Esophagus (tissue), 2 donors: ENCODE results near the gene ADPRH. TPM values are rescaled to one million over a fixed set of nuclear protein-coding genes. Genes with fewer than 3 reads are reported as not detected.
A peak's percentile ranks its signal among the peaks of the same experiment; 100 is the strongest.

Experiments used
- H3K27ac ChIP-seq, 2 donors: one replicate each; pipeline ENCODE4 v1.5.1; 2013; ENCODE audit warnings: low read depth in 2 of 2, mild to moderate bottlenecking in 2 of 2, inconsistent platforms in 1 of 2, low read length in 1 of 2, moderate library complexity in 1 of 2
- H3K27me3 ChIP-seq, 2 donors: one replicate each; pipeline ENCODE4 v1.6.1; 2013; ENCODE audit warnings: low read length in 2 of 2, control low read depth in 1 of 2, mild to moderate bottlenecking in 1 of 2; ENCODE audit not compliant: insufficient read depth in 2 of 2, control insufficient read depth in 1 of 2
- H3K36me3 ChIP-seq, 2 donors: one replicate each; pipeline ENCODE4 v1.6.1; 2013; ENCODE audit warnings: low read length in 1 of 2; ENCODE audit not compliant: control insufficient read depth in 2 of 2, insufficient read depth in 2 of 2
- H3K4me1 ChIP-seq, 2 donors: one replicate each; pipeline ENCODE4 v1.6.1; 2013; ENCODE audit warnings: low read length in 1 of 2; ENCODE audit not compliant: control insufficient read depth in 2 of 2, insufficient read depth in 2 of 2
- H3K4me3 ChIP-seq, 2 donors: one replicate each; pipeline ENCODE4 v1.5.1; 2013; ENCODE audit warnings: low read length in 2 of 2, mild to moderate bottlenecking in 2 of 2, low read depth in 1 of 2, moderate library complexity in 1 of 2
- H3K9me3 ChIP-seq, 2 donors: one replicate each; pipeline ENCODE4 v1.6.1; 2013; ENCODE audit warnings: mild to moderate bottlenecking in 2 of 2, low read depth in 1 of 2, low read length in 1 of 2, moderate library complexity in 1 of 2; ENCODE audit not compliant: control insufficient read depth in 2 of 2, insufficient read depth in 1 of 2
- WGBS, 2 donors: extraction: QIAGEN DNeasy Blood & Tissue Kit; methylation state at CpG; one replicate each; pipeline ENCODE4 v1.1.7; 2013; 5-methylcytosine and 5-hydroxymethylcytosine counted together
- polyA plus RNA-seq, 2 donors: library from polyadenylated mRNA; stranded (reverse); fragments of 200-250 nt; gene quantifications; one replicate each; pipeline ENCODE4 v1.2.3, GENCODE V29; 2013
- donor health status: healthy with polysubstance abuse.
- donor health status: Bipolar disorder and iron deficiency.

The ADPRH gene
- polyA plus RNA-seq, 2 donors: 1.2 to 1.3 TPM

DNA sequence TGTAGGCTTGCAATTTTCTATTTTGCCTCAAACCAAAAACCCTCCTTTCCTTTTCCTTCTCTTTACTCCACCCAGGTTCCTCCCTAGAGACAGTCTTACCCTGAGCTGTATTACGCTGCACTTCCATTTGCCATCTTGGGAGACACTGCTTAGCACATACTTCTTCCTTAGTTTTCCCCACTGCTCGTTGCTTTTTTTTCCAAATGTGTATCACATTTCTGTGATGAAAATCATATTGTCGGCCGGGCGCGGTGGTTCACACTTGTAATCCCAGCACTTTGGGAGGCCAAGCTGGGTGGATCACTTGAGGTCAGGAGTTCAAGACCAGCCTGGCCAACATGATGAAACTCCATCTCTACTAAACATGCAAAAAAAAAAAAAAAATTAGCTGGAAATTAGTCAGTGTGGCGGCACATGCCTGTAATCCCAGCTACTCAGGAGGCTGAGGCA, 51.6 kb downstream of the ADPRH start:
- peaks cover 0 to 2% of the 10 kb centered on the region in 2 donors for H3K4me1 ChIP-seq

DNA sequence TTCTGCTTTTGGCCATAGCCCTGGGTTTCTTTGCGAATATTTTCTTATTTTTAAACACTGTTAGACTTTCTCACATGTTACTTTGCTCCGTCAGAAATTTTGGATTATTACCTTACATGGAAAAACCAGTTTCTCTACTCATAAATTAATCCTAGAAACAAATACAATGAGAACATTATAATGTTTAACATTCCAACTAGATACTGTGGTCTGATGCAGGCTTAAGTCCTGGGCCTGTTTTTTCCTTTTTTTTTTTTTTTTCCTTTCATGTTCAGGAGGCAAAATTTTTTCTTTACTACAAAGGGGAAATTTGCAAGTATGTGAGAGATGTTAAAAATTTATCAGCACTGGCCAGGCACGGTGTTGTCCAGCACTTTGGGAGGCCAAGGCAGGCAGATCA, 52.2 kb downstream of the ADPRH start:
- H3K36me3 ChIP-seq: no peaks in the 10 kb centered on the region
- H3K27ac ChIP-seq: no peak overlapping the region
- WGBS, 2 donors: 38 to 53% methylated on average over 3 of the region's 3 CpGs
- no peaks in the 10 kb centered on the region for H3K9me3 ChIP-seq
- H3K4me3 ChIP-seq: no peak overlapping the region
- H3K27me3 ChIP-seq: no peaks in the 10 kb centered on the region
- H3K4me1 ChIP-seq: peaks cover 0 to 2% of the 10 kb centered on the region in 2 donors

More for the DNA sequence above, 51.6 kb downstream of the ADPRH start:
- Histone ChIP-seq H3K27ac (no peak overlapping the region), H3K27me3 (no peaks in the 10 kb centered on the region), H3K36me3 (no peaks in the 10 kb centered on the region), H3K4me3 (no peak overlapping the region), H3K9me3 (no peaks in the 10 kb centered on the region)
- 77 to 81% methylated on average over 7 of the region's 7 CpGs for WGBS, 2 donors

DNA sequence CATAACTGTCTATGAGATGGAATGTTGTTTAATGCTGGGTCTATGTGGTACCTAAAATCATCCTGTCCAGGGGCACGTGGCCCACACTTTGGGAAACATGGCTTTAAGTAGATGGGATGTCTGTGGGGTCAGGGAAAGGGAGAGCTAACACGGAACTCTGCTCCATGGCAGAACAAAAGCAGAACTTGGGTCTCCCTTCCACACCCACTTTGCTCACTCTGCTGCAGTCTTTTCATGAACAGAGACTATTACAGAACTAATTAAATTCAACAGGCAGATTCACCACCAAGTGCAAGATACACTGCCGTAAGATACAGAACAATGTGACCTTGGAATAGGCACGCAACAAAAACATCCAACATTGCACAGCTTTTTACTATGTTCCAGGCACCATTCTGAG, 52.9 kb downstream of the ADPRH start:
- Histone ChIP-seq H3K4me1 (peaks cover 0 to 2% of the 10 kb centered on the region in 2 donors), H3K36me3 (no peaks in the 10 kb centered on the region), H3K9me3 (no peaks in the 10 kb centered on the region), H3K27ac (no peak overlapping the region), H3K27me3 (no peaks in the 10 kb centered on the region), H3K4me3 (no peak overlapping the region)
- 85% methylated on average over 4 of the region's 4 CpGs for WGBS, 2 donors

DNA sequence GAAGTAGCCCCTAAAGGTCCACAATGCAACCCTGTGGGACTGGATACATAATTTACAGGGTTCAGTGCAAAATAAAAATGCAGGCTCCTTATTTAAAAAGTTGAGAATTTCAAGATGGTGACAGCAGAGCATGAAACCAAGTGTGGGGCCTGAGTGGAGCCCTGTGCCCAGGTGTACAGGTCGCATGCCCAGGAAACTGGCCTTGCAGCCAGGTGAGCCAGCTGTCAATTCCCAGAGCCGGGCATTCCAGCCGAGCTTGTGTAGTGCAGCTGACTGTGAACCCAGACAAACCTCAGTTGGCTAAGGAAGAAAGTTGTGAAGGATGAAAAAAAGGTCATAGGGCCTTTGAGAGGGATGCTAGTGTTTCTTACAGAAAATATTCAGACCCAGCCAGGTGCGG, 53.5 kb downstream of the ADPRH start:
- Histone ChIP-seq H3K9me3 (no peaks in the 10 kb centered on the region), H3K36me3 (no peaks in the 10 kb centered on the region), H3K4me3 (no peak overlapping the region), H3K27ac (no peak overlapping the region), H3K27me3 (no peaks in the 10 kb centered on the region), H3K4me1 (no peaks in the 10 kb centered on the region)
- 64 to 85% methylated on average over 4 of the region's 4 CpGs for WGBS, 2 donors

DNA sequence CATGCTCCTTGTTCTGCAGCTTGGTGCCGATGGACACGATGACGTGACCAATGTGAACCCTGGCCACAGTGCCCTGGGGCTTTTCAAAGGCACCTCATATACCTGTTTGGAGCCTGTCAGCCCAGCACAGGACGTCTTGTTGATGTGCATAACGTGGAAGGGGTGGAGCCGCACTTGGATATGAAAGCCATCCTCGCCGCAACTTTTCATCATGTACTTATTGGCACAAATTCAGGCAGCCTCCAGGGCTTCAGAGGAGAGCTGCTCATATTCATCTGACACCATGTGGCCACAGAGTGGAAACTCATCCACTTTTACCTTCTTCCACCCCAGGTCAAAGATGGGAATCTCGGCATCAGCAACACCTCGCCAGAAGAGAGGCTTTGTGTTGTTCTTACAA, 56.4 kb downstream of the ADPRH start:
- WGBS, 2 donors: 88 to 92% methylated on average over 10 of the region's 10 CpGs
- Histone ChIP-seq H3K27ac (no peak overlapping the region), H3K4me1 (peaks cover 0 to 4% of the 10 kb centered on the region in 2 donors), H3K27me3 (no peaks in the 10 kb centered on the region), H3K4me3 (no peak overlapping the region), H3K9me3 (no peaks in the 10 kb centered on the region), H3K36me3 (no peaks in the 10 kb centered on the region)

DNA sequence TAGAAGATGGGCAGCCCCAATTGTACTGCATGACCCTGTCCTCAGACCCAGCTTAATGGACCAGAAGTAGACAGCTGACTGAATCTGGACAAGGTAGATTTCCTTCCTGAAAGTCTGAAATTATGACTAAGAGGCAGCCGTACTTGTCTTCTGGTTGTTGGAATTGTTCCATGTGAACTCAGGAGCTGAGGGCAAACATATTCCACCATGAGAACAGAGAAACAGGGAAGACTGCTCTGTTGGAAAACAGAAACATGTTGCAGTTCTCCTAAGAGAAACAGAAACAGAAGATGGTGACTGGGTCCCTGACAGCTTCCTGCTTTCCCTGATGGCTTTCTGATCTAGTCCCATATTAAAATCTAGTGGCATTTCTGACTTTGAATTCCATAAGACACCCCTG, 57.0 kb downstream of the ADPRH start:
- Histone ChIP-seq H3K27ac (peak overlapping the region in 1 of 2 donors; percentile 36), H3K27me3 (no peaks in the 10 kb centered on the region)

DNA sequence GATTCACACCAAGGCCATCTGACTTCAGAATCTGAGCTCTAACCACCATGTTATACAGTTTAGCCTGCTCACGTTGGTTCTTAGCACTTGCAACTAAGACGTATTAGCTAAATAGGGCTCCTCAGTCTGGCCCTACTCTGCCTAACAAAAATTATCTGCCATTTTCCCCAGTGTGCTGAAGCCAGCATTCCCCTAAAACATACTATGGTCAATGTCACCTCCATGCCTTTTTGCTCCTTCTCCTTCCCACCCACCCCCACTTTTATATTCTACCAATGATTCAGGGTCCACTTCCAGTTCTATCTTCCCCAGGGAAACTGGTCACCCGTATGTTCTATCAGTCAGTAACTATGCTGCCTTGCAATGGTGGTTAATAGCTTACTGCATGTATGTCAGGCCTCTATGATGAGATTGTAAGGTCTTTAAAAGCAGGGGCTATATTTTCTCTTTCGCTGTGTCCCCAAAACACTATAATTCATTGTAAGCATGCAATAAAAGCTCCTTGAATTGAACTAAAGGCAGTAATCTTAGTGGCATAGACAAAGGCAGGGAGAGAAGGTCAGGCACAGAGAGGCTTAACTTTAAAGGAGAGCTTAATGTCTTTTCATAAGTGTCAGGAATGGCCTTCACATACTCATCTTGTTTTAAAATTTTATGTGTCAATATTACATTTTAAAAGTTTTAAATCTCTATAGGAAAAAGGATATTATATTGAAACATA, 57.8 kb downstream of the ADPRH start:
- 93% methylated on average over 4 of the region's 4 CpGs for WGBS, 2 donors
- Histone ChIP-seq H3K27ac (peak overlapping the region; percentile 9 to 28), H3K4me3 (no peak overlapping the region)

More for the DNA sequence above, 57.0 kb downstream of the ADPRH start:
- Histone ChIP-seq H3K9me3 (no peaks in the 10 kb centered on the region), H3K4me1 (peaks cover 0 to 4% of the 10 kb centered on the region in 2 donors), H3K36me3 (no peaks in the 10 kb centered on the region), H3K4me3 (no peak overlapping the region)
- WGBS, 2 donors: 18 to 36% methylated on average over 1 of the region's 1 CpG

DNA sequence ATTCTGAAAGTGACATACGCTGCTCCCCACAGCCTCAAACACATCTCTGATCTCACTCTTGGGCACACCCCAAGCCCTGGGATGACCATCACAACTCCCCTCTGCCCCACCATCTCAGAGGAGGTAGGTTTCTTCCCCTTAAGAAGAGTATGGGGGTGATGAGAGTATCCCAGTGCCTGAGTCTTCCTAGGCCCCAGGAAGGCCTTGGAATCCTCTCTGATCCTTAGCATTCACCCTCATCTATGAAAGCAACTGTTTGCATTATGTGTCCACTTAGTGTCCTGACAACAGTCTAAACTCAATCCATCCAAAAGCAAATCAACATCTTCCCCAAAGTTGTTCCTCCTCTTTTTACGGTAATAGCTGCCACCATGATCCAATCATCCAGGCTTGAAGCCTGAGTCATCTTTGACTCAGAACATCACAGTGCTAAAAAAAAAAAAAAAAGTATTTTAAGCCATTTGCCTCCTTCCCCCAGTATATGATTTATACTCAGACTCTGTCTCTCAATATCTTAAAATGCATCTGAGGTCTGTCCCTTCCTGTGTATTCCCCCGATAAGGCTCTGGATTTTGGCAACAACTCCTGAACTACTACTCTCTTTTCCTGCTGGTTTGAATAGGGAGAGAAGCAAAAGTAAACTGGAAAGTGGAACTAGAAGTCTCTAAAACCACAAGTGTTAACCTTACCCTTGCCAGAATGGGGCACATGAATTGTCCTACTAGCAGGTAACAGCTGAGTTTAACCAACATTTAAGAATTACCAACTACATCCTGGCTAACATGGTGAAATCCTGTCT, 58.6 kb downstream of the ADPRH start:
- H3K4me3 ChIP-seq: no peak overlapping the region
- H3K9me3 ChIP-seq: no peaks in the 10 kb centered on the region
- H3K36me3 ChIP-seq: peaks cover 0 to 3% of the 10 kb centered on the region in 2 donors
- 52 to 67% methylated on average over 3 of the region's 3 CpGs for WGBS, 2 donors
- peak overlapping the region; percentile 29 to 83 for H3K27ac ChIP-seq
- H3K27me3 ChIP-seq: no peaks in the 10 kb centered on the region
- peaks cover 0 to 4% of the 10 kb centered on the region in 2 donors for H3K4me1 ChIP-seq

More for the DNA sequence above, 57.8 kb downstream of the ADPRH start:
- peaks cover 0 to 4% of the 10 kb centered on the region in 2 donors for H3K4me1 ChIP-seq
- peaks cover 0 to 1% of the 10 kb centered on the region in 2 donors for H3K36me3 ChIP-seq
- H3K9me3 ChIP-seq: no peaks in the 10 kb centered on the region
- no peaks in the 10 kb centered on the region for H3K27me3 ChIP-seq
